Measurements from ENCODE around the gene EXOC6B. TPM values are rescaled to one million over a fixed set of nuclear protein-coding genes. Genes with fewer than 3 reads are reported as not detected.

The EXOC6B gene
- total and polyA plus RNA-seq, 9 of the 15 experiments (the other 6 are each of a cell fraction or from before 2014, with no cell fraction given), result 0.28 to 4.2 (median 2.0) TPM

- no peak overlapping the region for H3K9ac ChIP-seq (ENCODE audit: insufficient read depth in 1 of 2, low read depth in 2 of 2, low read length in 2 of 2)
- TF ChIP-seq ZNF212 (CRISPR knock-in tag; IDR thresholded peaks at IDR 0.05), result no peak
- TF ChIP-seq OTX1 (CRISPR knock-in tag; IDR thresholded peaks at IDR 0.05), result no peak
- TF ChIP-seq HNRNPK (IDR thresholded peaks at IDR 0.05; ENCODE audit: low read depth, low read length, poor library complexity, severe bottlenecking), result no peak
- TF ChIP-seq GATAD2B (IDR thresholded peaks at IDR 0.05; ENCODE audit: borderline replicate concordance), result no peak
- no peak for TF ChIP-seq SIN3B (IDR thresholded peaks at IDR 0.05; ENCODE audit: low read depth)
- no peak for TF ChIP-seq BCOR (IDR thresholded peaks at IDR 0.05)
- no peak for TF ChIP-seq BDP1 (IDR thresholded peaks at IDR 0.05; ENCODE audit: insufficient read depth, insufficient read length)
- ChIA-PET POLR2A (no interaction called here), CTCF (ENCODE audit: low intra/inter-chr PET ratio) (no interaction called here)
- no peaks in the 10 kb centered on the region for H3K9me1 ChIP-seq (ENCODE audit: control insufficient read depth, insufficient read depth, low read length)
- H4K20me1 ChIP-seq (replicated peaks; ENCODE audit: control insufficient read depth, insufficient read depth, low read length), result no peaks in the 10 kb centered on the region
- H3K9me3 ChIP-seq (replicated peaks; ENCODE audit: control insufficient read depth, insufficient read depth, low read depth, low read length), result no peaks in the 10 kb centered on the region
- FAIRE-seq, result no peak
- intact Hi-C loops (cut with micrococcal nuclease) (no loop called here), in situ Hi-C loops (cut with MboI) (no loop called here)
- H3K27ac ChIP-seq (ENCODE audit: extremely low read depth, low read depth, low read length), result no peak overlapping the region
- H3K4me3 ChIP-seq, result no peak overlapping the region
- no peak overlapping the region for H3K4me2 ChIP-seq (ENCODE audit: insufficient read depth, low read length)
- no peak for ATAC-seq
- H3K79me2 ChIP-seq (ENCODE audit: control insufficient read depth, insufficient read depth, low read length), result no peaks in the 10 kb centered on the region
- no peak for DNase-seq (ENCODE audit: extremely low read depth in 1 of 4, low spot score in 3 of 4)
- H3K27me3 ChIP-seq (ENCODE audit: control insufficient read depth in 2 of 2, insufficient read depth in 2 of 2, low read length in 2 of 2), result no peaks in the 10 kb centered on the region
- no peaks in the 10 kb centered on the region for H3K36me3 ChIP-seq (ENCODE audit: control insufficient read depth, insufficient read depth, low read length)
- no peak overlapping the region for H2AFZ ChIP-seq (ENCODE audit: low read depth, low read length)
- H3K4me1 ChIP-seq (replicated peaks in 1 of 2; ENCODE audit: control insufficient read depth in 2 of 2, insufficient read depth in 2 of 2, low read length in 2 of 2), result no peaks in the 10 kb centered on the region
- BruUV-seq (replicated peaks), result no TSS peak
Measured at GRCh38 chr2:72738096-72738495, 87.7 kb downstream of the EXOC6B start.

GRCh38 chr2:72734432-72734831, 91.4 kb downstream of the EXOC6B start:
- 2% methylated on average over 2 of the region's 2 CpGs for WGBS (ENCODE audit: insufficient coverage, low coverage, missing lambda C conversion rate)
- no peaks in the 10 kb centered on the region for H3K27me3 ChIP-seq (ENCODE audit: control insufficient read depth in 2 of 2, insufficient read depth in 2 of 2, low read length in 2 of 2)
- intact Hi-C loops (cut with micrococcal nuclease), result no loop called here
- no peak overlapping the region for H3K9ac ChIP-seq (ENCODE audit: insufficient read depth in 1 of 2, low read depth in 2 of 2, low read length in 2 of 2)
- no peaks in the 10 kb centered on the region for H3K79me2 ChIP-seq (ENCODE audit: control insufficient read depth, insufficient read depth, low read length)
- no peak overlapping the region for H3K27ac ChIP-seq (ENCODE audit: extremely low read depth, low read depth, low read length)
- ChIA-PET CTCF (ENCODE audit: low intra/inter-chr PET ratio) (no interaction called here), POLR2A (no interaction called here)
- no peak for TF ChIP-seq HDAC8 (tag; IDR thresholded peaks at IDR 0.05)
- TF ChIP-seq ZBTB40 (IDR thresholded peaks at IDR 0.05), result peak; percentile 84
- no peak for TF ChIP-seq ZBTB40 (CRISPR knock-in tag; IDR thresholded peaks at IDR 0.05)
- ATAC-seq (no peak), FAIRE-seq (no peak), DNase-seq (ENCODE audit: extremely low read depth in 1 of 4, low spot score in 3 of 4) (no peak)
- H3K4me1 ChIP-seq (replicated peaks in 1 of 2; ENCODE audit: control insufficient read depth in 2 of 2, insufficient read depth in 2 of 2, low read length in 2 of 2), result no peaks in the 10 kb centered on the region
- H4K20me1 ChIP-seq (replicated peaks; ENCODE audit: control insufficient read depth, insufficient read depth, low read length), result no peaks in the 10 kb centered on the region
- H3K4me2 ChIP-seq (ENCODE audit: insufficient read depth, low read length), result no peak overlapping the region
- H3K9me3 ChIP-seq (replicated peaks; ENCODE audit: control insufficient read depth, insufficient read depth, low read depth, low read length), result no peaks in the 10 kb centered on the region
- H3K4me3 ChIP-seq, result no peak overlapping the region
- H2AFZ ChIP-seq (ENCODE audit: low read depth, low read length), result no peak overlapping the region
- H3K9me1 ChIP-seq (ENCODE audit: control insufficient read depth, insufficient read depth, low read length), result no peaks in the 10 kb centered on the region
- in situ Hi-C loops (cut with MboI), result no loop called here
- H3K36me3 ChIP-seq (ENCODE audit: control insufficient read depth, insufficient read depth, low read length), result no peaks in the 10 kb centered on the region
- BruUV-seq (replicated peaks), result no TSS peak

All from K562 (cell line).